ENCODE measurements around the gene MIF. TPM values are rescaled to one million over a fixed set of nuclear protein-coding genes. Genes with fewer than 3 reads are reported as not detected.
A peak's percentile ranks its signal among the peaks of the same experiment; 100 is the strongest.

MIF gene
- total and polyA plus RNA-seq, 2 donors: 70.1 to 528 TPM

- Histone ChIP-seq H3K4me3 (ENCODE audit: low read depth, low read length) (no peak overlapping the region), H3K27ac (ENCODE audit: low read depth) (no peak overlapping the region), H3K36me3 (ENCODE audit: insufficient read depth) (no peaks in the 10 kb centered on the region), H3K4me1 (ENCODE audit: insufficient read depth) (no peaks in the 10 kb centered on the region)
- WGBS: 45% methylated on average over 5 of the region's 5 CpGs
- no peak for DNase-seq (ENCODE audit: extremely low spot score)
These were observed 4.6 kb upstream of the MIF start for GRCh38 chr22:23889620-23890019.

DNA sequence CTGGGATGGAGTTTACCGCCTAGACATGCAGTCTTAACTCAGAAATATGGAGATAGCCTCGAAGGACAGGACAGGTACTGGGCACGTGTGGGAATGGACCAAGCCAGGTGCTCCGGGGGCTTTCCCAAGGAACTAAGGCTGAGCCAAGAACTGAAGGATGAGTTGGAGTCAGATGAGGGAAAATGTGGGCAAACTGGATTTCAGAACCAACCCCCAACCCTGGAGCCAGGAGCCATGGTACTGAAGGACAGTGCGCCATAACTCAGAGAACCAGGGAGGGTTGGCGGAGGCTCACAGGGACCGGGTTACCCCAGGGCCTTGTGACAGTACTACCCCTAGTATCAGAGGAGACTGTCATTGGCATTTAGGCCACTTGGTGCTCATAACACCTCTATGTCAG is 2.5 kb upstream of the MIF start:
- no peak for DNase-seq (ENCODE audit: extremely low spot score)
- Histone ChIP-seq H3K4me3 (ENCODE audit: low read depth, low read length) (no peak overlapping the region), H3K36me3 (ENCODE audit: insufficient read depth) (peaks cover under 1% of the 10 kb centered on the region), H3K27ac (ENCODE audit: low read depth) (no peak overlapping the region), H3K4me1 (ENCODE audit: insufficient read depth) (no peaks in the 10 kb centered on the region)
- WGBS: 90% methylated on average over 7 of the region's 7 CpGs

DNA sequence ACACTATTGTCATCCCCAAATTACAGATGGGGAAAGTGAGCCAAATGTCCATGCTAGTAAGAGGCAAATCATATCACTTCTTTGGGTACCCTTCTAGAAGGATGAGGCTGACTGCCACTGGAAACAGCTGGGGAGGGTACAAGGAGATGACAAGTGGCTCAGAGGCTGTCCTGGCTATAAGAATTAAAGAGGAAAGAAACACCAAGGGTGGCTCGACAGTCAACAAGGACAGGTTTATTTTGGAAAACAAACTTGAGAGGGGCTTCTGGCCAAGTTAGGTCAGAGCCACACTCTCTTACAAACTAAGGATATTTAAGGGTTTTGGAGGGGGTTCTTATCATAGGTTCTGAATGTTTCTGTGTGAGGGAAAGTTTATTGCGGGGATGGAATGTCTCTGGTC is 2.1 kb upstream of the MIF start:
- no peak overlapping the region for H3K27ac ChIP-seq (ENCODE audit: low read depth)
- H3K4me3 ChIP-seq (ENCODE audit: low read depth, low read length): no peak overlapping the region
- no peak for DNase-seq (ENCODE audit: extremely low spot score)
- 93% methylated on average over 2 of the region's 2 CpGs for whole genome bisulfite sequencing
- no peaks in the 10 kb centered on the region for H3K4me1 ChIP-seq (ENCODE audit: insufficient read depth)
- peaks cover 3% of the 10 kb centered on the region for H3K36me3 ChIP-seq (ENCODE audit: insufficient read depth)

DNA sequence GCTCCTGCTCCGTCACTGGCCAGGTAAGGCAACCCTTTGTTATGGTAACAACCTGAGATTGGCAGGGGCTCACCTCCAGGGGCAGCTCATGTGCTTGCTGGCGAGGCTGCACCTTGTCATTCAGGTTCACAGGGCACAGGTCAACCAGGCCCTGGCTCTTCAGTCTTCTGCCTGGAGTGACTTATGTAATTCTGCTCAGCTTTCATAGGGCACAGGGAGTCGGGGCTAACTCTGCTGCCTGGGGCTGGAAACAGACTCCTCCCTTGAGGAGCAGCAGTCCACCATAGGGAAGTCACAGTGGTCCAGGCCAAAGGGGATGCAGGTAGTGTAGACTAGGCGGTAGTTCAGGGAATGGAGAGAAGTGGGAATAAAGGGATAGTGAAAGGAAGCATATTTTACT is 1.5 kb upstream of the MIF start:
- WGBS: 91% methylated on average over 4 of the region's 4 CpGs
- Histone ChIP-seq H3K4me3 (ENCODE audit: low read depth, low read length) (no peak overlapping the region), H3K27ac (ENCODE audit: low read depth) (no peak overlapping the region), H3K4me1 (ENCODE audit: insufficient read depth) (no peaks in the 10 kb centered on the region), H3K36me3 (ENCODE audit: insufficient read depth) (peaks cover 3% of the 10 kb centered on the region)
- DNase-seq (ENCODE audit: extremely low spot score): no peak

- Histone ChIP-seq H3K27ac (ENCODE audit: low read depth) (peak overlapping the region; percentile 99), H3K4me1 (ENCODE audit: insufficient read depth) (no peaks in the 10 kb centered on the region), H3K4me3 (ENCODE audit: low read depth, low read length) (peak overlapping the region; percentile 70), H3K36me3 (ENCODE audit: insufficient read depth) (peaks cover 3% of the 10 kb centered on the region)
- WGBS: 34% methylated on average over 11 of the region's 11 CpGs
- no peak for DNase-seq (ENCODE audit: extremely low spot score)
These were observed 850 bp upstream of the MIF start for GRCh38 chr22:23893121-23893944.

DNA sequence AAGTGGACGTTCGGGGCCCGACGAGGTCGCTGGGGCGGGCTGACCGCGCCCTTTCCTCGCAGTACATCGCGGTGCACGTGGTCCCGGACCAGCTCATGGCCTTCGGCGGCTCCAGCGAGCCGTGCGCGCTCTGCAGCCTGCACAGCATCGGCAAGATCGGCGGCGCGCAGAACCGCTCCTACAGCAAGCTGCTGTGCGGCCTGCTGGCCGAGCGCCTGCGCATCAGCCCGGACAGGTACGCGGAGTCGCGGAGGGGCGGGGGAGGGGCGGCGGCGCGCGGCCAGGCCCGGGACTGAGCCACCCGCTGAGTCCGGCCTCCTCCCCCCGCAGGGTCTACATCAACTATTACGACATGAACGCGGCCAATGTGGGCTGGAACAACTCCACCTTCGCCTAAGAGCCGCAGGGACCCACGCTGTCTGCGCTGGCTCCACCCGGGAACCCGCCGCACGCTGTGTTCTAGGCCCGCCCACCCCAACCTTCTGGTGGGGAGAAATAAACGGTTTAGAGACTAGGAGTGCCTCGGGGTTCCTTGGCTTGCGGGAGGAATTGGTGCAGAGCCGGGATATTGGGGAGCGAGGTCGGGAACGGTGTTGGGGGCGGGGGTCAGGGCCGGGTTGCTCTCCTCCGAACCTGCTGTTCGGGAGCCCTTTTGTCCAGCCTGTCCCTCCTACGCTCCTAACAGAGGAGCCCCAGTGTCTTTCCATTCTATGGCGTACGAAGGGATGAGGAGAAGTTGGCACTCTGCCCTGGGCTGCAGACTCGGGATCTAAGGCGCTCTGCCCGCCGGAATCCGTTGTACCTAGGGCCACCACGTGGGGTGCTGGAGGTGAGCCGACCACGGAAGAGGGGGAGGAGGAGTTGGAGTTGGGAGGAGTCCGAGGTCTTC is 771 bp downstream of the MIF start:
- peak; percentile 36 for DNase-seq (ENCODE audit: extremely low spot score)
- Histone ChIP-seq H3K4me1 (ENCODE audit: insufficient read depth) (no peaks in the 10 kb centered on the region), H3K4me3 (ENCODE audit: low read depth, low read length) (peak overlapping the region; percentile 70), H3K36me3 (ENCODE audit: insufficient read depth) (peaks cover 3% of the 10 kb centered on the region), H3K27ac (ENCODE audit: low read depth) (peak overlapping the region; percentile 99)
- 2% methylated on average over 79 of the region's 79 CpGs for WGBS

DNA sequence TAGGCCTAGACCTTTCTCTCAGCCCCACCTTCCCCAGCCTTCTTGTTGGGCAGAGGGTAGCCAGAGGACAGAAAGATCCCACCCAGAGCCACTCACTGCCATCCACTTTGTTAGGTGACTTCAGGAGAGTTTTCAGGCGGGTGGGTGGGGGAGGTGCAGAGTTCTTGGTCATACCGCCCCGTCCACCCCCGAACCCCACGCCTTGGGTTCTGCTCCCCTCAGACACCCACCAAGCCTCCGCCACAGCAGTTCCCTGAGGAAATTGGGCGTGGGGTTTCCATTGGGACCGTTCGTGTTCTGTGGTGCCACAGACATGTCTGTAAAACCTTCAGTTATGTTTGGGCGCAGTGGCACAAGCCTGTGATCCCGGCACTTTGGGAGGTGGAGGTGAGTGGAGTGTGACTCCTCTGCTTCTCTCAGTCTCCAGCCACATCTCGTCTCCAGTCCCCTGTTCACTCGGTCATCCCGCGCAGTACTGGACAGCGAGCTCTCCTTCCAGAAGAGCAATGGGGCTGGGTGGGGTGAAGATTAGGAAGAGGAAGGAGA is 1.5 kb downstream of the MIF start:
- WGBS: 84% methylated on average over 16 of the region's 16 CpGs
- Histone ChIP-seq H3K27ac (ENCODE audit: low read depth) (no peak overlapping the region), H3K4me3 (ENCODE audit: low read depth, low read length) (peak overlapping the region; percentile 70), H3K36me3 (ENCODE audit: insufficient read depth) (peaks cover 3% of the 10 kb centered on the region), H3K4me1 (ENCODE audit: insufficient read depth) (no peaks in the 10 kb centered on the region)
- no peak for DNase-seq (ENCODE audit: extremely low spot score)

- H3K27ac ChIP-seq (ENCODE audit: low read depth): no peak overlapping the region
- no peak for DNase-seq (ENCODE audit: extremely low spot score)
- H3K36me3 ChIP-seq (ENCODE audit: insufficient read depth): peaks cover 3% of the 10 kb centered on the region
- WGBS: 90% methylated on average over 5 of the region's 5 CpGs
- H3K4me1 ChIP-seq (ENCODE audit: insufficient read depth): no peaks in the 10 kb centered on the region
- H3K4me3 ChIP-seq (ENCODE audit: low read depth, low read length): no peak overlapping the region
These were observed 2.0 kb downstream of the MIF start for GRCh38 chr22:23896166-23896522.

DNA sequence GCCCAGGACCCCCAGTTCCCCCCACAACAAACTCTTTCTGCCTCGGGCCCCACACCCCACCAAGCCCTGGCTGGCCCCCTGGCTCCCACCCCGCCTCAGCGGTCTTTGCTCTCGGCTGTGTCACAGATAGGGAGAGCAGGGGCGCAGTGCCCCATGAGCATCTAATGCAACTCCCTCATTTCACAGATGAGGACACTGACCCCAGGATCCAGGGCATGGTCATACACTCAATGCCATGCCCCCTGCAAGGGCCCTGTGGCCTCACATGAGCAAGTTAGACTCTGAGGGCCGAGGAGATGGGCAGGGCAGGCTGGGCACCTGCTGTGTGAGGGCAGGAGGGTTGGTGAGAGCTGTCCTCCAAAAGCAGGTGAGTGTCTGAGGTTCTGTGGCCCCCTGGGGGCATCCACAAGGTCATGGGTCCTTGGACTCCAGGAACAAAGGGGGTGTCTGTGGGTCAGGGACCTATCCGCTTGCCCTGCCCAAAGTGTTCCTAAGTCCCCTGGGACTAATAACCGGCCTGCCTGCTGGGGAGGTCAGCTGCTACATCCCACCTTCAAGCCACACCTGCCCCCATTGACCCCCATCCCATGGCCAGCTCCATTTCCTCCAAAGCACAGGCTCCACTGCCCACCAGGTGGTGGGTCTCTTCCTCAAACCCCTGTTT is 2.5 kb downstream of the MIF start:
- 88% methylated on average over 8 of the region's 8 CpGs for WGBS

DNA sequence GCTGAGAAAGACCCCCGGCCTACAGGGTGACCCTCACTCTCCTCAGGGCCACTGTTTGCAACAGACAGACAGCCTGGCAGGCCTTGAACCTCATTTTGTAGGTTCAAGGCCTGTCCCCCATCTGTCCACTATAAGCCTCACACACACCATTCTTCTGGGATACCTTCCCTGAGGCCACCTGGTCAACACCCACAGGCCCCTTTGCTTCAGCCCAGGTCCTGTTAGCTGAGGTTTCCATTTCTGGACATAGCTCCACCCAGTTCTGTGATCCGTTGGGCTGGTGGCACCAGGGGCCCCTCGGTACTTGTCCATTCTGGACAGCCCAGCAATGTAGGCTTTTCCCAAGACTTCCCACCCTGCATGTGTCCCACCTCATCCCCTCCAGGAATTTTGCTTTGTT is 3.1 kb downstream of the MIF start:
- peaks cover 3% of the 10 kb centered on the region for H3K36me3 ChIP-seq (ENCODE audit: insufficient read depth)
- H3K27ac ChIP-seq (ENCODE audit: low read depth): no peak overlapping the region
- no peak for DNase-seq (ENCODE audit: extremely low spot score)
- no peaks in the 10 kb centered on the region for H3K4me1 ChIP-seq (ENCODE audit: insufficient read depth)
- no peak overlapping the region for H3K4me3 ChIP-seq (ENCODE audit: low read depth, low read length)
- 85% methylated on average over 3 of the region's 3 CpGs for WGBS

More for the DNA sequence above, 2.5 kb downstream of the MIF start:
- Histone ChIP-seq H3K4me1 (ENCODE audit: insufficient read depth) (no peaks in the 10 kb centered on the region), H3K36me3 (ENCODE audit: insufficient read depth) (peaks cover 3% of the 10 kb centered on the region), H3K4me3 (ENCODE audit: low read depth, low read length) (no peak overlapping the region), H3K27ac (ENCODE audit: low read depth) (no peak overlapping the region)
- DNase-seq (ENCODE audit: extremely low spot score): no peak

- DNase-seq (ENCODE audit: extremely low spot score): no peak
- Histone ChIP-seq H3K4me3 (ENCODE audit: low read depth, low read length) (no peak overlapping the region), H3K4me1 (ENCODE audit: insufficient read depth) (no peaks in the 10 kb centered on the region), H3K27ac (ENCODE audit: low read depth) (no peak overlapping the region), H3K36me3 (ENCODE audit: insufficient read depth) (peaks cover 3% of the 10 kb centered on the region)
- 77% methylated on average over 8 of the region's 8 CpGs for WGBS
These were observed 4.1 kb downstream of the MIF start for GRCh38 chr22:23898006-23898974.

GRCh38 chr22:23899042-23899745 is 5.0 kb downstream of the MIF start:
- H3K36me3 ChIP-seq (ENCODE audit: insufficient read depth): peaks cover 3% of the 10 kb centered on the region
- no peak overlapping the region for H3K4me3 ChIP-seq (ENCODE audit: low read depth, low read length)
- H3K27ac ChIP-seq (ENCODE audit: low read depth): no peak overlapping the region
- no peaks in the 10 kb centered on the region for H3K4me1 ChIP-seq (ENCODE audit: insufficient read depth)
- WGBS: 74% methylated on average over 6 of the region's 6 CpGs
- no peak for DNase-seq (ENCODE audit: extremely low spot score)

Data from urinary bladder (tissue), 4 donors.